Measurements from ENCODE around the gene FBXO46. TPM values are rescaled to one million over a fixed set of nuclear protein-coding genes. Genes with fewer than 3 reads are reported as not detected.

FBXO46 gene
- total RNA-seq, 1 experiment from 2014 or later = 16.8 TPM

GRCh38 chr19:45664575-45664974 is 66.1 kb downstream of the FBXO46 start:
- Histone ChIP-seq H4K20me1 (ENCODE audit: insufficient read depth, low read depth, low read length) (no peaks in the 10 kb centered on the region), H3K9me2 (replicated peaks; ENCODE audit: insufficient read depth, low read length) (no peaks in the 10 kb centered on the region), H3K27ac (ENCODE audit: low read length) (no peak overlapping the region), H3K4me2 (ENCODE audit: low read depth, low read length, poor library complexity, severe bottlenecking) (no peak overlapping the region), H3K27me3 (ENCODE audit: low read length) (no peaks in the 10 kb centered on the region), H3K4me3 (ENCODE audit: low read length) (no peak overlapping the region), H3K79me2 (ENCODE audit: low read length) (no peaks in the 10 kb centered on the region), H2AFZ (ENCODE audit: low read length) (no peak overlapping the region), H3K9me3 (ENCODE audit: low read length) (no peaks in the 10 kb centered on the region), H3K9ac (ENCODE audit: low read length) (no peak overlapping the region), H3K36me3 (ENCODE audit: insufficient read depth, low read length) (no peaks in the 10 kb centered on the region), H3K4me1 (ENCODE audit: low read length) (peaks cover 21% of the 10 kb centered on the region)
- DNase-seq = no peak

GRCh38 chr19:45663800-45664199 is 66.9 kb downstream of the FBXO46 start:
- H3K4me3 ChIP-seq (ENCODE audit: low read length) = no peak overlapping the region
- no peaks in the 10 kb centered on the region for H3K9me2 ChIP-seq (replicated peaks; ENCODE audit: insufficient read depth, low read length)
- H3K4me1 ChIP-seq (ENCODE audit: low read length) = peaks cover 15% of the 10 kb centered on the region
- no peaks in the 10 kb centered on the region for H3K79me2 ChIP-seq (ENCODE audit: low read length)
- no peak overlapping the region for H2AFZ ChIP-seq (ENCODE audit: low read length)
- no peak overlapping the region for H3K4me2 ChIP-seq (ENCODE audit: low read depth, low read length, poor library complexity, severe bottlenecking)
- H4K20me1 ChIP-seq (ENCODE audit: insufficient read depth, low read depth, low read length) = no peaks in the 10 kb centered on the region
- no peaks in the 10 kb centered on the region for H3K9me3 ChIP-seq (ENCODE audit: low read length)
- no peak overlapping the region for H3K27ac ChIP-seq (ENCODE audit: low read length)
- no peak for DNase-seq
- no peak overlapping the region for H3K9ac ChIP-seq (ENCODE audit: low read length)
- H3K36me3 ChIP-seq (ENCODE audit: insufficient read depth, low read length) = no peaks in the 10 kb centered on the region
- no peaks in the 10 kb centered on the region for H3K27me3 ChIP-seq (ENCODE audit: low read length)

GRCh38 chr19:45660636-45661035 is 70.1 kb downstream of the FBXO46 start:
- Histone ChIP-seq H3K4me2 (ENCODE audit: low read depth, low read length, poor library complexity, severe bottlenecking) (no peak overlapping the region), H3K9ac (ENCODE audit: low read length) (no peak overlapping the region), H3K9me2 (replicated peaks; ENCODE audit: insufficient read depth, low read length) (no peaks in the 10 kb centered on the region), H3K36me3 (ENCODE audit: insufficient read depth, low read length) (no peaks in the 10 kb centered on the region), H4K20me1 (ENCODE audit: insufficient read depth, low read depth, low read length) (no peaks in the 10 kb centered on the region), H3K27ac (ENCODE audit: low read length) (no peak overlapping the region), H3K27me3 (ENCODE audit: low read length) (no peaks in the 10 kb centered on the region), H3K4me1 (ENCODE audit: low read length) (no peaks in the 10 kb centered on the region), H3K4me3 (ENCODE audit: low read length) (no peak overlapping the region), H3K79me2 (ENCODE audit: low read length) (no peaks in the 10 kb centered on the region), H3K9me3 (ENCODE audit: low read length) (no peaks in the 10 kb centered on the region), H2AFZ (ENCODE audit: low read length) (no peak overlapping the region)
- DNase-seq = no peak

Small RNA genes within 50 kb of the gene (small RNA-seq; reads per million reads assigned to genes)
- gene MIR642A = 0.12 reads per million

Other genes with a start within 250 kb of the FBXO46 start
- gene RTN2, start 233.8 kb downstream of the FBXO46 start, total RNA-seq (2014; rRNA removed; shearing (Covaris generic); ENCODE audit: low replicate concordance) = 3.1 and 4.6 TPM in 2 replicates
- gene PPM1N, start 232.5 kb downstream of the FBXO46 start, total RNA-seq (2014; rRNA removed; shearing (Covaris generic); ENCODE audit: low replicate concordance) = 0.71 and 8.0 TPM in 2 replicates
- gene VASP, start 223.4 kb downstream of the FBXO46 start, total RNA-seq (2014; rRNA removed; shearing (Covaris generic); ENCODE audit: low replicate concordance) = 77.9 and 97.9 TPM in 2 replicates
- gene OPA3, start 146.1 kb downstream of the FBXO46 start, total RNA-seq (2014; rRNA removed; shearing (Covaris generic); ENCODE audit: low replicate concordance) = 4.7 and 4.8 TPM in 2 replicates
- 0.26 and 0.83 TPM in 2 replicates for gene GPR4, start 128.7 kb downstream of the FBXO46 start, total RNA-seq (2014; rRNA removed; shearing (Covaris generic); ENCODE audit: low replicate concordance)
- gene EML2, start 91.5 kb downstream of the FBXO46 start, total RNA-seq (2014; rRNA removed; shearing (Covaris generic); ENCODE audit: low replicate concordance) = 40.3 and 86.4 TPM in 2 replicates
- 3.9 and 6.1 TPM in 2 replicates for gene GIPR, start 62.7 kb downstream of the FBXO46 start, total RNA-seq (2014; rRNA removed; shearing (Covaris generic); ENCODE audit: low replicate concordance)
- gene SNRPD2, start 38.9 kb downstream of the FBXO46 start, total RNA-seq (2014; rRNA removed; shearing (Covaris generic); ENCODE audit: low replicate concordance) = 540 and 645 TPM in 2 replicates
- 21.4 and 30.3 TPM in 2 replicates for gene QPCTL, start 38.2 kb downstream of the FBXO46 start, total RNA-seq (2014; rRNA removed; shearing (Covaris generic); ENCODE audit: low replicate concordance)
- gene MEIOSIN, start 2.5 kb upstream of the FBXO46 start, total RNA-seq (2014; rRNA removed; shearing (Covaris generic); ENCODE audit: low replicate concordance) = not detected in 2 replicates
- gene SIX5, start 38.4 kb upstream of the FBXO46 start, total RNA-seq (2014; rRNA removed; shearing (Covaris generic); ENCODE audit: low replicate concordance) = 2.6 and 4.0 TPM in 2 replicates
- gene DMPK, start 51.6 kb upstream of the FBXO46 start, total RNA-seq (2014; rRNA removed; shearing (Covaris generic); ENCODE audit: low replicate concordance) = 11.5 and 33.7 TPM in 2 replicates
- 37.8 and 61.3 TPM in 2 replicates for gene DMWD, start 61.9 kb upstream of the FBXO46 start, total RNA-seq (2014; rRNA removed; shearing (Covaris generic); ENCODE audit: low replicate concordance)
- gene RSPH6A, start 84.4 kb upstream of the FBXO46 start, total RNA-seq (2014; rRNA removed; shearing (Covaris generic); ENCODE audit: low replicate concordance) = 0.25 TPM in 1 of 2 replicates, not detected in the other
- 28.3 and 75.2 TPM in 2 replicates for gene SYMPK, start 132.3 kb upstream of the FBXO46 start, total RNA-seq (2014; rRNA removed; shearing (Covaris generic); ENCODE audit: low replicate concordance)
- 0.69 TPM in 1 of 2 replicates, not detected in the other for gene FOXA3, start 133.4 kb upstream of the FBXO46 start, total RNA-seq (2014; rRNA removed; shearing (Covaris generic); ENCODE audit: low replicate concordance)
- 21.1 and 65.1 TPM in 2 replicates for gene IRF2BP1, start 155.2 kb upstream of the FBXO46 start, total RNA-seq (2014; rRNA removed; shearing (Covaris generic); ENCODE audit: low replicate concordance)
- gene MYPOP, start 171.7 kb upstream of the FBXO46 start, total RNA-seq (2014; rRNA removed; shearing (Covaris generic); ENCODE audit: low replicate concordance) = 5.3 and 6.8 TPM in 2 replicates
- not detected in 2 replicates for gene NANOS2, start 183.9 kb upstream of the FBXO46 start, total RNA-seq (2014; rRNA removed; shearing (Covaris generic); ENCODE audit: low replicate concordance)
- 0.07 TPM in 1 of 2 replicates, not detected in the other for gene NOVA2, start 243.0 kb upstream of the FBXO46 start, total RNA-seq (2014; rRNA removed; shearing (Covaris generic); ENCODE audit: low replicate concordance)

Measured in Karpas-422 (cell line).